Stimulated activated CD4-positive, alpha-beta T cell treated with anti-CD3 and anti-CD28 coated beads, Interleukin-2, amount 100 ng/mL, for 24 hours (primary cell): ENCODE data around the gene HTD2.
"Not testable (repeated sequence)": the region's sequence is repeated elsewhere in the genome, so short reads cannot be mapped to it uniquely, and the experiment has no call there.

Source experiments
- DNase-seq, 2 donors: peaks; one replicate each; pipeline ENCODE4 v3.0.0-alpha.2; 2020

The HTD2 gene

GRCh38 chr3:58333206-58334012, 27.1 kb downstream of the HTD2 start:
- DNase-seq = peak; percentile 37 to 46

GRCh38 chr3:58334013-58334321, 27.6 kb downstream of the HTD2 start:
- DNase-seq = no peak

- no peak for DNase-seq
Measured at GRCh38 chr3:58334506-58334884, 28.2 kb downstream of the HTD2 start.

GRCh38 chr3:58335652-58335947, 29.3 kb downstream of the HTD2 start:
- no peak for DNase-seq

- no peak for DNase-seq
Measured at GRCh38 chr3:58336135-58336882, 30.0 kb downstream of the HTD2 start.

- DNase-seq = no peak
Measured at GRCh38 chr3:58337190-58337589, 30.9 kb downstream of the HTD2 start.

- not testable (repeated sequence) for DNase-seq
Measured at GRCh38 chr3:58339146-58339545, 32.8 kb downstream of the HTD2 start.

GRCh38 chr3:58340594-58341244, 34.4 kb downstream of the HTD2 start:
- no peak for DNase-seq

- DNase-seq = no peak
Measured at GRCh38 chr3:58341376-58341775, 35.1 kb downstream of the HTD2 start.

GRCh38 chr3:58342676-58343075, 36.4 kb downstream of the HTD2 start:
- no peak for DNase-seq

GRCh38 chr3:58345457-58345856, 39.1 kb downstream of the HTD2 start:
- DNase-seq = no peak

GRCh38 chr3:58346368-58346767, 40.0 kb downstream of the HTD2 start:
- DNase-seq = no peak

GRCh38 chr3:58347984-58348383, 41.7 kb downstream of the HTD2 start:
- DNase-seq = no peak

- DNase-seq = no peak
Measured at GRCh38 chr3:58349792-58350626, 43.7 kb downstream of the HTD2 start.

GRCh38 chr3:58350627-58351013, 44.3 kb downstream of the HTD2 start:
- DNase-seq = no peak

GRCh38 chr3:58351920-58352319, 45.6 kb downstream of the HTD2 start:
- DNase-seq = no peak

- DNase-seq = no peak
Measured at GRCh38 chr3:58352626-58353025, 46.3 kb downstream of the HTD2 start.

GRCh38 chr3:58353722-58354553, 47.6 kb downstream of the HTD2 start:
- no peak for DNase-seq

- no peak for DNase-seq
Measured at GRCh38 chr3:58355179-58355578, 48.9 kb downstream of the HTD2 start.

GRCh38 chr3:58356054-58356453, 49.7 kb downstream of the HTD2 start:
- DNase-seq = no peak

GRCh38 chr3:58357402-58357801, 51.1 kb downstream of the HTD2 start:
- no peak for DNase-seq

- no peak for DNase-seq
Measured at GRCh38 chr3:58358092-58358491, 51.8 kb downstream of the HTD2 start.
